Jurkat, Clone E6-1 (cell line): ENCODE results near the gene QRSL1.
"Not testable (repeated sequence)": the region's sequence is repeated elsewhere in the genome, so short reads cannot be mapped to it uniquely, and the experiment has no call there.

Source experiments
- DNase-seq: peaks from one replicate; pipeline ENCODE4 v3.0.0-alpha.2; 2011; ENCODE audit warnings: low read depth, low spot score
- H3K4me3 ChIP-seq: 2 replicates; pipeline ENCODE4 v1.5.1; 2011; ENCODE audit warnings: mild to moderate bottlenecking, low read length, control low read depth, moderate library complexity

Gene QRSL1

DNA sequence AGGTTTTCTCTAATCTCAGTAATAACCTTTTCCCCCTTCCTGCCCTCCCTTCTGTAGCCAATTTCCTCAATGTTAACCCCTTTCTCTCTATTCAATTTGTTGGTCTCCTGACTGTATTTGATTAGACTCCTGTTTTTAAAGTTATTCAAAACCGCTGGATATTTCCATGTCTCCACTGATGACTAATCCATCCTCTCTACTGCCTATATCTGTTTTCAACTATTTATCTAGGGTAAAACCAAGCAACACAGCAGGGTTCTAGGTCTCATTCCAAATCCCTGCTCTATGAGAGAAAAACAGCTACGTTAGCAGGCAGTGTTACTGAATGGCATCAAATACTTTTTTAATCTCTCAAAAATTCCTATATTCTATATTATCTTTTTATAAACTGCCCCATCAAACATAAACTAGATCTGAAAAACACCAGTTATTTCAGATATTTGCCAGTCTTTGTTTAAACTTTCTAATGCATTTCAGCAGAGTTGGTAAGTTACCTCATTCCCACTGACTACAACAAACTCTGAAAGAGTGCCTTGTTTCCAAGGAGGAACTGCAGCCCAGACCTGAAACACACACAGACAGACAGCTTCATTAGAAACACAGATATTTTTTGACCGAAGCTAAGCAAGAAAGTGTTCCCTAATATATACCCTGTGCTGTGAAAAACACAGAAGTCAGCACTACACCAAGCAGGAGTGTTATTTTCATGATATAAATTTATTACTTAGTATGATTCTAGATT is 8.3 kb upstream of the QRSL1 start:
- H3K4me3 ChIP-seq, result no peak overlapping the region

DNA sequence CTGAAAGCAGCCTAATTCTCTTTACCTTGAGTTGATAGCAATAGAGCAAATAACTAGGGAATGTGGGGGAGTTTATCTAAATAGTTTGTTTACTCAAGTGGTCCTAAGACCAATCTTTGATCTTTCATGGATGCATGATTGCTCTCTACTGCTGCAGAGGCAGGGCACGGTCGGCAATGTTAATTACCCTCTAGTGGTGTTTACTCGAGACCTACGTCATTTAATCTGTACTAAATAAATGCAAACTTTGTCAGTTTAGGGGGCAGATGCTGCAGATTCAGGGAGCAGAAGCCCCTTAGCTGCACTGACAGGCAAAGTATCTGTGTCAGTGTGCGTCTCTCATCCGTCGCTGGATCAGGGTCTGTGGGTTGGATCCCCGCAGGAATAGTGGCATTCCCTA is 7.0 kb upstream of the QRSL1 start:
- no peak for DNase-seq
- H3K4me3 ChIP-seq, result no peak overlapping the region

More for the DNA sequence above, 8.3 kb upstream of the QRSL1 start:
- DNase-seq, result no peak

DNA sequence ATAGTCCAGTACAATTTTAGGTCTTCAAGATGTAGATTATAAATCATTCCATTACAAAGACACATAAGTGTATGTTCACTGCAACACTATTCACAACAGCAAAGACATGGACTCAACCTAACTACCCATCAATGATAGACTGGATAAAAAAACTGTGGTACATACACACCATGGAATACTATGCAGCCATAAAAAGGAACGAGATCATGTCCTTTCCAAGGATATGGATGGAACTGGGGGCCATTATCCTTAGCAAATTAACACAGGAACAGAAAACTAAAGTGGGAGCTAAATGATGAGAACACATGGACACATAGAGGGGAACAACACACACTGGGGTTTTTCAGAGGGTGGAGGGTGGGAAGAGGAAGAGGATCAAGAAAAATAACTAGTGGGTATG is 6.3 kb upstream of the QRSL1 start:
- no peak for DNase-seq

DNA sequence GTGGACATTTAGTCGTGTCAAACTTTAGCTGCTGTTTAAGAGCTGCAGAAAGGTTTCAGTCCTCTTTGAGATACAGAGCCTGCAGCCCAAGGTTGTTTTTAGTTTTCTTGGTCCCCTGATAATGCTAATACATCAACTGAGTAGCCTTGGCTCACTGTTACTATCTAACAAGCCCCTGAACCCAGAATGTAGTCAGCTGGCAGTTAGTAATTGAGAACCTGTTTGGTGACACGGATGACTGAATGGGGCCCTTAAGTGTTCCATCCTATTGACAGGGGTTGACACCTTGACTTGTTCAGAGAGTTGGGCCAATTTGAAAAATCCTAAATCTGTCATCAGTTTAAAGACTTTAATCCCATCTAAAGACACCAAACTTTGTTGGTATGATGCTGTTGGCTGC is 2.9 kb upstream of the QRSL1 start:
- H3K4me3 ChIP-seq, result no peak overlapping the region
- DNase-seq, result no peak

More for the DNA sequence above, 6.3 kb upstream of the QRSL1 start:
- H3K4me3 ChIP-seq, result no peak overlapping the region

DNA sequence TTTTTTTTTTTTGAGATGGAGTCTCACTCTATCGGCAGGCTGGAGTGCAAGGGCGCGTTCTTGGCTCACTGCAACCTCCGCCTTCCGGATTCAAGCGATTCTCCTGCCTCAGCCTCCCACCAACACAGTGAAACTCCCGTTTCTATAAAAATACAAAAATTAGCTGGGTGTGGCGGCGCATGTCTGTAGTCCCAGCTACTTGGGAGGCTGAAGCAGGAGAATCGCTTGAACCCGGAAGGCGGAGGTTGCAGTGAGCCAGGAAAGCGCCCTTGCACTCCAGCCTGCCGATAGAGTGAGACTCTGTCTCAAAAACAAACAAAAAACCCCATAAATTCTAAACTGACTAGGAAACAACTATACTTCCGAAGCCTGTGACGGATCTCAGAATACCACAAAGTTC is 1.6 kb upstream of the QRSL1 start:
- DNase-seq, H3K4me3 ChIP-seq: not testable (repeated sequence)

DNA sequence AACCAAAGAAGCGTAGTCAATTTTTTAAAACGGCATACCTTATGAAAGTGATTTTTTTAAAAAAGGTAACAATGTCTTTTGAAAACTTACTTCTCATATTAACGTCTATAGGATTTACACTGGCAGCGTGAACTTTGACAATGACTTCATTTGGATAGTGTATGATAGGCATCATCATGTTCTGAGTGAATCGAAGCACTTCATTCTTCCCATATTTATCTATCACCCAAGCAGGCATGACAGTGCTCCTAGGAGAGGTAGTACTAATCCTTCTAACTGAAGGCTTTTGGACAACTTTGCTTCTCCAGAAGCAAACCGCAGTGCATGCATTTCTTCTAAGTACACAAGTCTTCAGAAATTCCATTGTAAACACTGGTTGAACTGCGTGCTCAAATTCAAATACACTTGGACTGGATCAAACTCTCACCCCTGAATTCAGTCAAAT is 698 bp upstream of the QRSL1 start:
- DNase-seq, result no peak
- peak overlapping the region; percentile 97 for H3K4me3 ChIP-seq

DNA sequence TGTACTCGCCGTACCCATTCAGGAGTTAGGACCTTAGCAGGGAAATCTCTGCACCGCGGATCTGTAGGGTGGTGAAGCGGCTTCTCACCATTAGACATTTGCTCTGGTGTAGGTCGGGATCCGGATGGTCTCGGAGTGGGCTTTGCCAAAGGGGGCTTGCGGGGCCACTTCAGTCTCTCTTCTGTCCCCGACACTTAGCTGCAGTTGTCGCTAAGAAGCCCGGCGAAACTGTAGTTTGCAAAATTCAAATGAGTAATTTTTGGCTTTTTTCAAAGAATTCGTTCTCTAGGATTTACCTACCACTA is 433 bp downstream of the QRSL1 start:
- peak overlapping the region; percentile 97 for H3K4me3 ChIP-seq
- DNase-seq, result no peak

DNA sequence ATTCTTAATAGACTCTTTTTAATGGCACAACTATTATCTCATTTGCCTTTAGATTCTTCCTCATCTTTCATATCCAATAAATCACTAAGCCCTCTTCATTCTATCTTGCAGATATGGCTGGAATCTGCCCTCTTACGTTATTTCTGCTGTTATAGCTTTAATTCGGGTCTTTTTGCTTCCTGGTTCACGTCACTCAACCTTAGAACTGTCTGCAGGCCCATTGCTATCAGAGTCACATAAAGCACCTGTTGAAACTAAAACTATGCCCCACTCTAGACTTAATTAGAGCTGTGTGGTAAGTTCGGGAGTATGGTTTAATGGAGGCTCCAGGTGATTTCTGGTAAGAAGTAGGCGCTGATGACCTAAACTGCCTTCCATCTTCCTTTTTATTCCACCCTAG is 988 bp downstream of the QRSL1 start:
- peak overlapping the region; percentile 97 for H3K4me3 ChIP-seq
- peak; percentile 30 for DNase-seq

DNA sequence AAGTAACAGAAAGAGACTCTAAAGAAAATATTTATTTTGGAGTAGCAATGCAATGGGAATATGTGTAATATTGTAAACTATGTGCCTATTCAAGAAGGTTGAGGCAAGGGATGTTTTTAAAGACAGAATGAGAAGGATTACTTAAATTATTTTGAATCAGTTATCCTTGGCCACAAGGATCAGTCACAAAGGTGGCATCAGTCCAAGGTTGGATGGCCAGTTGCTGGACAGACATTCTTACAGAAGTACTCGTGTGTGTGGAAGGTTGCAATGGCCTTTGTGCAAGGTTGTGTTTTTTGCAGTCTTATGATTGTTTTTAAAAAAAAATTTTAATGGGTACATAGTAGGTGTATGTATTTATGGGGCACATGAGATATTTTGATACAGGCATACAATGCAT is 2.0 kb downstream of the QRSL1 start:
- no peak overlapping the region for H3K4me3 ChIP-seq
- no peak for DNase-seq

DNA sequence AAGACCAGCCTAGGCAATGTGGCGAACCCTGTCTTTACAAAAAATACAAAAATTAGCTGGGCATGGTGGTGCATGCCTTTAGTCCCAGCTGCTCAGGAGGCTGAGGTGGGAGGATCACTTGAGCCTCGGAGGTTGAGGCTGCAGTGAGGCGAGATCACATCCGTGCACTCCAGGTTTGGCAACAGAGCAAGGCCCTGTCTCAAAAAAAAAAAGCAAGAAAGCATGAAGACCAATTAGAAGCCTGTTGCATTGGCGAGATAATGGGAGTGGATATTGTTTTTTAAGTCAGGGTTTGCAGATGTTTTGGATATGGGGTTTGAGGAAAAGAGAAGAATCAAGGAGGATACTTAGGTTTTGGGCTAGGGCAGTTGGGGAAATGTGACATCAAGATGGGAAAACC is 5.2 kb downstream of the QRSL1 start:
- no peak for DNase-seq
- no peak overlapping the region for H3K4me3 ChIP-seq

DNA sequence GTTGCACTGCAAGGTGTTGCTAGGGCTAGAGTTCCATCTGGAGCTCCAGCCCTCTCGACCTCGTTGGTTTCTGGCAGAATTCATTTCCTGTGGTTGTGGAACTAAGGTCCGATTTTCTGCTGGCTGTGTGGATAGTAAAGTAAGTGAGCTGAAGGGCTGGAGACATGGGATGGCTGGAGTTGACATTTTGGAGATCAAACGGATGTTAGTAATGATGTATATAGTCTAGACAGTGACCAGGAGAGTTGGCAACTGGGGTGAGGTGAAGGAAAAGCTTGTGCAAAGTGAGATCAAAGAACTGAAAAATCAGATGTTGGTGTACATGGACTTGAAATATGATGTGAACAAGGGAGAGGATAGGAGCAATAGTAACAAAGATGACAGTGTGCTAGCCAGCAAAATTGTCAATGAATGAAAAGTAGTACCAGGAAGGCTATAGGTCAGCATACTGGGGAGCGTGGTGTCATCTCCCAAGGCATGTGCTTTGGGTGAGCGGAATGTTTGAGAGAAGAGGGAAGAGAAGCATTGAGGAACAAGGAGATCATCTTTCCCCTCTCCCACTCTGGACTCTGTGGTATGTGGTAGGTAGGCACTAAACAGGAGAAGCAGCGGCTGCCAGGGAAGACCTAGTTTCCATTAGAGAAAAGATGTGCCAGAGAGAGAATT is 7.8 kb downstream of the QRSL1 start:
- DNase-seq, result no peak
- no peak overlapping the region for H3K4me3 ChIP-seq

DNA sequence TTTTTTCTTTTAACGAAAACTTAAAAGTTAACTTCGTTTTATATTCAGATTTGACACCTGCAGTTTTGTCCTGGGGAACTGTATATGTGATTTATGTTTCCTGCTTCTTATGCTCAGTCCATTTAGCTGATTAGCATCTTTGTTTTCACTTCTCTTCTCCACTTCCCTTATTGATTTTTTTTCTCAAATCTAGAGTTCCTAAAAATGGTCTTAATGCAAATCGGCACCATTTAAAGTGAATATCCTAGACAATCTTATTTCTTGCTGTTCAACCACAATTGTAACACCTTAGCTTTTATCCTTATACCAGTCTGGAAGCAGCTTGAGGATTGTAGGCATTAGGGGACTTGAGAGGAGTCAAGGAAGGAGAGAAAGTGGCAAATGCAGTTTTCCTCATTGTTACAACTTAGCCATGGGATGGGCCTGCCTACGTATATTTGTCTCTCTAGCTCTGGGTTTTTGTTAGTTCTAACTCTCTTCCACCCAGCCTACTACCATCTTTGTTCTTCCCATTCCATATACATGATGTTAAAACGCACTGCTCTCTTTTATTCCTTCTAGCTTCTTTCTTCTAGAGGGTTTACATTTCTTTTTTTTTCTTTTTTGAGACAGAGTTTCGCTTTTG is 8.5 kb downstream of the QRSL1 start:
- H3K4me3 ChIP-seq, result no peak overlapping the region

DNA sequence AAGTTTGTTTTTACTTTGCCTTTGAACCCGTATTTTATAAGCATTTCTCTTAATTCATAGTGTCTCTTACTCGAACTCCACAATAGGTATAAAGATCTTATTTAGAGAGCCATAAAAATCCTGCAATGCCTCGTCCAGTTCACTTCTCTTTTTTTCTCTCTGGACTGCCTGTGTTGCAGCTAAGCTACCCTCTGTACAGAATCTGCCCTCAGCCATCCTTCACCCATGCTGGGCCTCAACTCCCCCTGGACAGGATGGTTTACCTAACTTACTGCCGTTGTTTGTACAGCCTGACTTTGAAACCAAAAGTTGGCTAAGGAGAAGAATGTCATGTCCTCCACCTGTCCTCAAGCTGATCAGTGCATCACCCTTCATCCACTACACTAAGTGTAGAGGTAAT is 10.4 kb downstream of the QRSL1 start:
- H3K4me3 ChIP-seq, result no peak overlapping the region
- no peak for DNase-seq

More for the DNA sequence above, 8.5 kb downstream of the QRSL1 start:
- DNase-seq, result peak; percentile 44

DNA sequence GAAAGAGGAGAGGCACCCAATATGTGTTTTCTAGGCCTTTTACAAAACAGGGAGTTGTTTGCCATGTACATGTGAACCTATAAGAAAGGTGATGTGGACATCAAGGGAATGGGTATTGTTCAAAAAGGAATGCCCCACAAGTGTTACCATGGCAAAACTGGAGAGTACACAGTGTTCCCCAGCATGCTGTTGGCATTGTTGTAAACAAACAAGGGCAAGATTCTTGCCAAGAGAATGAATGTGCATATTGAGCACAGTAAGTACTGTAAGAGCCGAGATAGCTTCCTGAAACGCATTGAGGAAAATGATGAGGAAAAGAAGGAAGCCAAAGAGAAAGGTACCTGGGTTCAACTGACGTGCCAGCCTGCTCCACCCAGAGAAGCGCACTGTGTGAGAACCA is 13.1 kb downstream of the QRSL1 start:
- DNase-seq, result no peak
- no peak overlapping the region for H3K4me3 ChIP-seq

DNA sequence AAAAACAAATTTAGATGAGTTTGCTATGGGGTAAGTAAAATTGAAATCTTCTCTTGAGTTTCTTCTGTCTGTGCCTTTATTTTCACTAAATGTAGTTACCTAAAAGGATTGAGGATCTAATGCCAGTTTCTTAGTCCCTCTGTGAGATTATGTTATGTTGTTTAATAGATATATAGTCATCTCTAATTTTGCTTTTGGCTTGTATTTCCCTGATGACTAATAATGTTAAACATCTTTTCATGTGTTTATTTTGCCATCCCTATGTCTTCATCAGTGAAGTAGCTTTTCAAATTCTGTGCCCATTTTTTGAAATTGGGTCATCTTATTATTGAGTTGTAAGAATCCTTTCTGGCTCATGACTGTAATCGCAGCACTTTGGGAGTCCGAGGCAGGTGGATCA is 13.7 kb downstream of the QRSL1 start:
- DNase-seq, result no peak
- no peak overlapping the region for H3K4me3 ChIP-seq

DNA sequence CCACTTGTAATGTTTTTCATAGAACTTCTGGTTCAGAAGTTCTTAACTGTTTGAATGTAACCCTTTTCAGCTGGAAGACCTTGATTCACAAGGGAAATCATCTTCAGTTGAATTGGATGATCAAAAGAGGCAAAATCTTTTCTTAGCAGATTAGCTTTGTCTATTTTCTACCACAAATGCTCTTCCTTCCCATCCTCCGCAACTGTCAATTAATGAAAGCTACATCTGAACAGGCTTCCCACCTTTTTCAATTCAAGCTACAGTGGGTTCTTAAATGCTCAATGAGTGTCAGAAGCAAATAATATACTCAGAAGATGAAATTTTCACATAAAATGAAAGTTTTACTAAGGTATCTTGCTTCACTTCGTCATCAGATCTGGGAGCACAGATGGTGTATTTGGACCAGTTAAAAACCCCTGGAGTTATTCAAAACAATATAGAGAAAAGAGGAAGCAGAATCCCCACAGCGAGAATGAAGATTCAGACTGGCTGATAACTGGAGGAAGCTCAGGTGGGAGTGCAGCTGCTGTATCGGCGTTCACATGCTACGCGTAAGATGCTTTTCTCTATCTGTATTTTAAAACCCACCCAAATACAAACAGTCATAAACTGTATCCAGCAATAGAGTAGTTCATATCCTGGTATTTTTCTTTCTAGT is 19.4 kb downstream of the QRSL1 start:
- no peak overlapping the region for H3K4me3 ChIP-seq
- no peak for DNase-seq

DNA sequence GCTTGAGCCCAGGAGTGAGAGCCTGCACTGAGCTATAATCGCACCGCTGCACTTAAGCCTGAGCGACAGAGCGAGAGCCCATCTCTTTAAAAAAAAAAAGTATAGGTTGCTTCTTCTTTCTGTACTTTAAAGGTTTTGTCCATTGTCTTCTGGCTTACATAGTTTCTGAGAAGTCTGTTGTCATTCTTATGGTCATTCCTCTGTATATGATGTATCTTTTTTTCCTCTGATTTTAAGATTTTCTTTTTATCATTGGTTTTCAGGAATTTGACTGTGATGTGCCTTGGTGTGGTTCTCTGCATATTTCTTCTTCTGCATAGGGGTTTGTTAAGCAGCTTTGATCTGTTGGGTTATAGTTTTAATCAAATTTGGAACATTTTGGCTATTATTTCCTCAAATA is 29.1 kb downstream of the QRSL1 start:
- H3K4me3 ChIP-seq, result no peak overlapping the region
- no peak for DNase-seq

DNA sequence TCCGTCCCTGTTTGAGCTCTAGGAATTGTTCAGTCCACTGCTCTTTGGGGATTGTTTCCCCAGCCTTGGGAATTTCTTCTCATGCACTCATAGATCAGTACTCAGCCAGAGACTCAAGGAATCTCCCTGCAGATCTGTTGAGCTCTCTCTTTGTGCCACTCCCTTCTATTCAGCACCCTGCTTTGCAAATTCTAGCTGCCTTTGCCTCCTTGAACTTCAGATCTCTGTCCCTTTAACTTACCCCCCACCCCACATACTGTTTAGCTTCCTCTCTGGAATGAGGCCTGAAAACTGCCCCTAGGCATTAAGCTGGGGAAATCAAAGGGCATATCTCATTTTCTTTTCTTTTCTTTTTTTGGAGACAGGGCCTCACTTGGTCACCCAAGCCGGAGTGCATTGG is 30.5 kb downstream of the QRSL1 start:
- no peak for DNase-seq
- H3K4me3 ChIP-seq, result no peak overlapping the region

DNA sequence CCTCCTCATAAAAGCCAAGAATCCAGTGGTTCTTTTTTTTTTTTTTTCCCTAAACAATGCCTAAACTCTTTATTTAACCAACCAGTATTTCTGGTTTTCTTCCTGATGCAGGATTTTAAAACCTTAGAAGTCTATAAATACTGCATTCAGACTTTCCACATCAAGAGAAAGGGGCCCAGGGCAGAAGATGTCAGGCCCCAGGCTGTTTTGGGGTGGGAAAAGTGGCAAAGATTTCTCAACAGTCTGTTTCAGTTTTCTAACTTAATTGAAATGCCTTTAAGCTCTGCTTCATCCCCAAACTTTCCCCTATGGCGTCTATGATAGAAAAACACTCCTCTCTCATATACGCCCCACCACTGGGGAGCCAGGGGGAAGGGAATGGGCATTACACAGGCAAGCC is 33.1 kb downstream of the QRSL1 start:
- H3K4me3 ChIP-seq, result no peak overlapping the region
- DNase-seq, result no peak
